ENCODE data around the gene NUFIP2. TPM values are rescaled to one million over a fixed set of nuclear protein-coding genes. Genes with fewer than 3 reads are reported as not detected.

Gene NUFIP2
- polyA plus RNA-seq, 4 donors: 5.1 to 34.1 (median 7.5) TPM

- no peak overlapping the region for H3K4me3 ChIP-seq (ENCODE audit: low read depth in 1 of 3, low read length in 3 of 3)
- H3K27ac ChIP-seq (ENCODE audit: low read depth in 1 of 3, low read length in 2 of 3): no peak overlapping the region
- WGBS, 3 donors: 12 to 17% (median 14%) methylated on average over 14 of the region's 14 CpGs
- no peaks in the 10 kb centered on the region for H3K4me1 ChIP-seq (ENCODE audit: control insufficient read depth in 3 of 3, insufficient read depth in 2 of 3, low read depth in 1 of 3, low read length in 2 of 3)
- no peaks in the 10 kb centered on the region for H3K9me3 ChIP-seq (ENCODE audit: control insufficient read depth in 2 of 2, insufficient read depth in 1 of 2, low read depth in 1 of 2, low read length in 1 of 2)
- FAIRE-seq (no peak), DNase-seq (peak; percentile 61 to 85)
- H3K27me3 ChIP-seq (ENCODE audit: control insufficient read depth in 3 of 3, insufficient read depth in 3 of 3, low read length in 3 of 3): no peaks in the 10 kb centered on the region
- H3K36me3 ChIP-seq (ENCODE audit: control insufficient read depth in 3 of 3, insufficient read depth in 2 of 3, low read depth in 1 of 3, low read length in 3 of 3): no peaks in the 10 kb centered on the region
These were observed 74.4 kb downstream of the NUFIP2 start for GRCh38 chr17:29219378-29220047.

- Histone ChIP-seq H3K27ac (ENCODE audit: low read depth in 1 of 3, low read length in 2 of 3) (no peak overlapping the region), H3K4me1 (ENCODE audit: control insufficient read depth in 3 of 3, insufficient read depth in 2 of 3, low read depth in 1 of 3, low read length in 2 of 3) (no peaks in the 10 kb centered on the region), H3K36me3 (ENCODE audit: control insufficient read depth in 3 of 3, insufficient read depth in 2 of 3, low read depth in 1 of 3, low read length in 3 of 3) (no peaks in the 10 kb centered on the region), H3K27me3 (ENCODE audit: control insufficient read depth in 3 of 3, insufficient read depth in 3 of 3, low read length in 3 of 3) (no peaks in the 10 kb centered on the region), H3K4me3 (ENCODE audit: low read depth in 1 of 3, low read length in 3 of 3) (no peak overlapping the region), H3K9me3 (ENCODE audit: control insufficient read depth in 2 of 2, insufficient read depth in 1 of 2, low read depth in 1 of 2, low read length in 1 of 2) (no peaks in the 10 kb centered on the region)
- DNase-seq (no peak), FAIRE-seq (no peak)
- WGBS, 3 donors: 88 to 93% (median 91%) methylated on average over 5 of the region's 5 CpGs
These were observed 77.1 kb downstream of the NUFIP2 start for GRCh38 chr17:29216856-29217255.

GRCh38 chr17:29216181-29216580 lies 77.8 kb downstream of the NUFIP2 start:
- no peak for FAIRE-seq
- 82 to 86% (median 83%) methylated on average over 6 of the region's 6 CpGs for WGBS, 3 donors

GRCh38 chr17:29215717-29216116 lies 78.2 kb downstream of the NUFIP2 start:
- H3K36me3 ChIP-seq (ENCODE audit: control insufficient read depth in 3 of 3, insufficient read depth in 2 of 3, low read depth in 1 of 3, low read length in 3 of 3): no peaks in the 10 kb centered on the region
- H3K27me3 ChIP-seq (ENCODE audit: control insufficient read depth in 3 of 3, insufficient read depth in 3 of 3, low read length in 3 of 3): no peaks in the 10 kb centered on the region
- FAIRE-seq: no peak
- no peaks in the 10 kb centered on the region for H3K4me1 ChIP-seq (ENCODE audit: control insufficient read depth in 3 of 3, insufficient read depth in 2 of 3, low read depth in 1 of 3, low read length in 2 of 3)
- no peak overlapping the region for H3K4me3 ChIP-seq (ENCODE audit: low read depth in 1 of 3, low read length in 3 of 3)
- 73 to 87% (median 75%) methylated on average over 4 of the region's 4 CpGs for WGBS, 3 donors
- no peak for DNase-seq
- H3K27ac ChIP-seq (ENCODE audit: low read depth in 1 of 3, low read length in 2 of 3): no peak overlapping the region
- no peaks in the 10 kb centered on the region for H3K9me3 ChIP-seq (ENCODE audit: control insufficient read depth in 2 of 2, insufficient read depth in 1 of 2, low read depth in 1 of 2, low read length in 1 of 2)

More at GRCh38 chr17:29216181-29216580, 77.8 kb downstream of the NUFIP2 start:
- Histone ChIP-seq H3K4me3 (ENCODE audit: low read depth in 1 of 3, low read length in 3 of 3) (no peak overlapping the region), H3K27ac (ENCODE audit: low read depth in 1 of 3, low read length in 2 of 3) (no peak overlapping the region), H3K36me3 (ENCODE audit: control insufficient read depth in 3 of 3, insufficient read depth in 2 of 3, low read depth in 1 of 3, low read length in 3 of 3) (no peaks in the 10 kb centered on the region), H3K4me1 (ENCODE audit: control insufficient read depth in 3 of 3, insufficient read depth in 2 of 3, low read depth in 1 of 3, low read length in 2 of 3) (no peaks in the 10 kb centered on the region), H3K9me3 (ENCODE audit: control insufficient read depth in 2 of 2, insufficient read depth in 1 of 2, low read depth in 1 of 2, low read length in 1 of 2) (no peaks in the 10 kb centered on the region), H3K27me3 (ENCODE audit: control insufficient read depth in 3 of 3, insufficient read depth in 3 of 3, low read length in 3 of 3) (no peaks in the 10 kb centered on the region)
- no peak for DNase-seq

- Histone ChIP-seq H3K4me3 (ENCODE audit: low read depth in 1 of 3, low read length in 3 of 3) (no peak overlapping the region), H3K36me3 (ENCODE audit: control insufficient read depth in 3 of 3, insufficient read depth in 2 of 3, low read depth in 1 of 3, low read length in 3 of 3) (no peaks in the 10 kb centered on the region), H3K27ac (ENCODE audit: low read depth in 1 of 3, low read length in 2 of 3) (no peak overlapping the region), H3K27me3 (ENCODE audit: control insufficient read depth in 3 of 3, insufficient read depth in 3 of 3, low read length in 3 of 3) (no peaks in the 10 kb centered on the region), H3K4me1 (ENCODE audit: control insufficient read depth in 3 of 3, insufficient read depth in 2 of 3, low read depth in 1 of 3, low read length in 2 of 3) (no peaks in the 10 kb centered on the region), H3K9me3 (ENCODE audit: control insufficient read depth in 2 of 2, insufficient read depth in 1 of 2, low read depth in 1 of 2, low read length in 1 of 2) (no peaks in the 10 kb centered on the region)
- 88 to 93% (median 89%) methylated on average over 10 of the region's 10 CpGs for WGBS, 3 donors
- no peak for DNase-seq
- no peak for FAIRE-seq
These were observed 78.8 kb downstream of the NUFIP2 start for GRCh38 chr17:29215174-29215573.

- Histone ChIP-seq H3K4me3 (ENCODE audit: low read depth in 1 of 3, low read length in 3 of 3) (no peak overlapping the region), H3K36me3 (ENCODE audit: control insufficient read depth in 3 of 3, insufficient read depth in 2 of 3, low read depth in 1 of 3, low read length in 3 of 3) (no peaks in the 10 kb centered on the region), H3K4me1 (ENCODE audit: control insufficient read depth in 3 of 3, insufficient read depth in 2 of 3, low read depth in 1 of 3, low read length in 2 of 3) (no peaks in the 10 kb centered on the region), H3K27me3 (ENCODE audit: control insufficient read depth in 3 of 3, insufficient read depth in 3 of 3, low read length in 3 of 3) (no peaks in the 10 kb centered on the region), H3K9me3 (ENCODE audit: control insufficient read depth in 2 of 2, insufficient read depth in 1 of 2, low read depth in 1 of 2, low read length in 1 of 2) (no peaks in the 10 kb centered on the region), H3K27ac (ENCODE audit: low read depth in 1 of 3, low read length in 2 of 3) (no peak overlapping the region)
- no peak for FAIRE-seq
- no peak for DNase-seq
- 87 to 91% (median 88%) methylated on average over 8 of the region's 8 CpGs for WGBS, 3 donors
These were observed 79.5 kb downstream of the NUFIP2 start for GRCh38 chr17:29214215-29215146.

- Histone ChIP-seq H3K36me3 (ENCODE audit: control insufficient read depth in 3 of 3, insufficient read depth in 2 of 3, low read depth in 1 of 3, low read length in 3 of 3) (no peaks in the 10 kb centered on the region), H3K4me3 (ENCODE audit: low read depth in 1 of 3, low read length in 3 of 3) (no peak overlapping the region), H3K4me1 (ENCODE audit: control insufficient read depth in 3 of 3, insufficient read depth in 2 of 3, low read depth in 1 of 3, low read length in 2 of 3) (no peaks in the 10 kb centered on the region), H3K27me3 (ENCODE audit: control insufficient read depth in 3 of 3, insufficient read depth in 3 of 3, low read length in 3 of 3) (no peaks in the 10 kb centered on the region), H3K27ac (ENCODE audit: low read depth in 1 of 3, low read length in 2 of 3) (no peak overlapping the region), H3K9me3 (ENCODE audit: control insufficient read depth in 2 of 2, insufficient read depth in 1 of 2, low read depth in 1 of 2, low read length in 1 of 2) (no peaks in the 10 kb centered on the region)
- DNase-seq (no peak), FAIRE-seq (no peak)
- WGBS, 3 donors: 67 to 84% (median 78%) methylated on average over 5 of the region's 5 CpGs
These were observed 81.2 kb downstream of the NUFIP2 start for GRCh38 chr17:29212681-29213121.

- no peak overlapping the region for H3K4me3 ChIP-seq (ENCODE audit: low read depth in 1 of 3, low read length in 3 of 3)
- no peaks in the 10 kb centered on the region for H3K27me3 ChIP-seq (ENCODE audit: control insufficient read depth in 3 of 3, insufficient read depth in 3 of 3, low read length in 3 of 3)
- H3K9me3 ChIP-seq (ENCODE audit: control insufficient read depth in 2 of 2, insufficient read depth in 1 of 2, low read depth in 1 of 2, low read length in 1 of 2): no peaks in the 10 kb centered on the region
- no peaks in the 10 kb centered on the region for H3K4me1 ChIP-seq (ENCODE audit: control insufficient read depth in 3 of 3, insufficient read depth in 2 of 3, low read depth in 1 of 3, low read length in 2 of 3)
- no peaks in the 10 kb centered on the region for H3K36me3 ChIP-seq (ENCODE audit: control insufficient read depth in 3 of 3, insufficient read depth in 2 of 3, low read depth in 1 of 3, low read length in 3 of 3)
- DNase-seq (no peak), FAIRE-seq (no peak)
- WGBS, 3 donors: 92 to 100% (median 100%) methylated on average over 1 of the region's 1 CpG
- H3K27ac ChIP-seq (ENCODE audit: low read depth in 1 of 3, low read length in 2 of 3): no peak overlapping the region
These were observed 81.8 kb downstream of the NUFIP2 start for GRCh38 chr17:29212094-29212631.
